Endothelial cell (in vitro differentiated cells): ENCODE results near the gene POLA2. TPM values are rescaled to one million over a fixed set of nuclear protein-coding genes. Genes with fewer than 3 reads are reported as not detected.
"Not testable (repeated sequence)": the region's sequence is repeated elsewhere in the genome, so short reads cannot be mapped to it uniquely, and the experiment has no call there.

Experiments used
- DNase-seq: peaks from one replicate; pipeline ENCODE4 v3.0.0; 2021; ENCODE audit warnings: low spot score
- H3K27ac Mint-ChIP-seq: one replicate; pipeline ENCODE4 v1.8.0; 2021; ENCODE audit warnings: mixed read lengths, inconsistent platforms; ENCODE audit not compliant: unreplicated experiment
- H3K27me3 Mint-ChIP-seq: one replicate; pipeline ENCODE4 v1.8.0; 2021; ENCODE audit warnings: mild to moderate bottlenecking, moderate library complexity, mixed read lengths, inconsistent platforms; ENCODE audit not compliant: unreplicated experiment
- H3K36me3 Mint-ChIP-seq: one replicate; pipeline ENCODE4 v1.8.0; 2021; ENCODE audit warnings: mild to moderate bottlenecking, low read depth, mixed read lengths, inconsistent platforms; ENCODE audit not compliant: unreplicated experiment
- H3K4me1 Mint-ChIP-seq: one replicate; pipeline ENCODE4 v1.8.0; 2021; ENCODE audit warnings: mild to moderate bottlenecking, mixed read lengths, inconsistent platforms; ENCODE audit not compliant: unreplicated experiment
- H3K4me3 Mint-ChIP-seq: one replicate; pipeline ENCODE4 v1.8.0; 2021; ENCODE audit warnings: mild to moderate bottlenecking, mixed read lengths, inconsistent platforms; ENCODE audit not compliant: unreplicated experiment
- H3K9me3 Mint-ChIP-seq: one replicate; pipeline ENCODE4 v1.8.0; 2021; ENCODE audit warnings: mixed read lengths, inconsistent platforms; ENCODE audit not compliant: unreplicated experiment
- total RNA-seq: library from RNA; stranded (reverse); fragmentation: NEBNext Ultra II Directional; extraction: Animal tissue kit (Norgen Biotek cat#: 25700); gene quantifications from one replicate; pipeline ENCODE4 v1.2.1, GENCODE V29; 2021; ENCODE audit not compliant: unreplicated experiment
- TF ChIP-seq, protein P1 (sequence below): fragments of 200-600 bp; sonication (generic); IDR thresholded peaks from one replicate; pipeline ENCODE4 v1.5.0; 2021; ENCODE audit warnings: antibody characterized with exemption; ENCODE audit not compliant: unreplicated experiment

The POLA2 gene
- total RNA-seq, 1 donor from 2014 or later, result 17.9 TPM

DNA sequence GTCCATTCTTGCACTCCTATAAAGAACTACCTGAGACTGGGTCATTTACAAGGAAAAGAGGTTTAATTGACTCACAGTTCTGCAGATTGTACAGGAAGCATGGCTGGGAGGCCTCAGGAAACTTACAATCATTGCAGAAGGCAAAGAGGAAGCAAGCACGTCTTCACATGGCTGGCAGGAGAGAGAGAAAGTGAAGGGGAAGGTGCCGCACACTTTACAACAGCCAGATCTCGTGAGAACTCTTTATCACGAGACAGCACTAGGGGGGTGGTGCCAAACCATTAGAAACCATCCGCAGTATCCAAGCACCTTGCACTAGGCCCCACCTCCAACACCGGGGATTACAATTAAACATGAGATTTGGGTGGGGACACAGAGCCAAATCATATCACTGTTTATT, 19.4 kb upstream of the POLA2 start:
- Mint-ChIP-seq H3K9me3 (no peaks in the 10 kb centered on the region), H3K36me3 (peaks cover 4% of the 10 kb centered on the region), H3K27ac (no peak overlapping the region), H3K4me1 (no peaks in the 10 kb centered on the region), H3K4me3 (peak overlapping the region; percentile 38), H3K27me3 (peaks cover 1% of the 10 kb centered on the region)
- DNase-seq, result no peak
- TF ChIP-seq, protein P1, sequence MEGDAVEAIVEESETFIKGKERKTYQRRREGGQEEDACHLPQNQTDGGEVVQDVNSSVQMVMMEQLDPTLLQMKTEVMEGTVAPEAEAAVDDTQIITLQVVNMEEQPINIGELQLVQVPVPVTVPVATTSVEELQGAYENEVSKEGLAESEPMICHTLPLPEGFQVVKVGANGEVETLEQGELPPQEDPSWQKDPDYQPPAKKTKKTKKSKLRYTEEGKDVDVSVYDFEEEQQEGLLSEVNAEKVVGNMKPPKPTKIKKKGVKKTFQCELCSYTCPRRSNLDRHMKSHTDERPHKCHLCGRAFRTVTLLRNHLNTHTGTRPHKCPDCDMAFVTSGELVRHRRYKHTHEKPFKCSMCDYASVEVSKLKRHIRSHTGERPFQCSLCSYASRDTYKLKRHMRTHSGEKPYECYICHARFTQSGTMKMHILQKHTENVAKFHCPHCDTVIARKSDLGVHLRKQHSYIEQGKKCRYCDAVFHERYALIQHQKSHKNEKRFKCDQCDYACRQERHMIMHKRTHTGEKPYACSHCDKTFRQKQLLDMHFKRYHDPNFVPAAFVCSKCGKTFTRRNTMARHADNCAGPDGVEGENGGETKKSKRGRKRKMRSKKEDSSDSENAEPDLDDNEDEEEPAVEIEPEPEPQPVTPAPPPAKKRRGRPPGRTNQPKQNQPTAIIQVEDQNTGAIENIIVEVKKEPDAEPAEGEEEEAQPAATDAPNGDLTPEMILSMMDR, result no peak

DNA sequence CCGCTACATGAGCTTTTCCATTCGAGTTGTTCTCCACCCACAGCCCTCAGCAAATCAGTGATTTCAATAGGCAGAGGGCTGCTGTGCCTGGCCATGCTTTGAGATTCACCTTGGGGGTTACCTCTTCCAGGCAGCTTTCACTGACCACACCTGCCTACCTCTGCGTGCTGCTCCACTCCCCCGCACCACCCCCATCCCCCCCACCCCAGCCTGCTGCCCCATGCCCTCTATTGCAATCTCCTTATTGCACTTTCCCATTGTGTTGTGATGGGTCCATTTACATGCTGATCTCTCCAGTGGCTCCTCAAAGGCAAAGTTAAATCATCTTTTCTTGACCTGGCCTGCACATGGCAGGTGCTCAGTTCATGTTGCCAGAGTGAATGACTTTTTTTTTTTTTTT, 18.0 kb upstream of the POLA2 start:
- peaks cover 4% of the 10 kb centered on the region for H3K36me3 Mint-ChIP-seq
- no peak for DNase-seq
- TF ChIP-seq, protein P1, result no peak
- H3K27me3 Mint-ChIP-seq, result peaks cover 1% of the 10 kb centered on the region
- no peak overlapping the region for H3K27ac Mint-ChIP-seq
- H3K4me3 Mint-ChIP-seq, result no peak overlapping the region
- no peaks in the 10 kb centered on the region for H3K9me3 Mint-ChIP-seq
- no peaks in the 10 kb centered on the region for H3K4me1 Mint-ChIP-seq

DNA sequence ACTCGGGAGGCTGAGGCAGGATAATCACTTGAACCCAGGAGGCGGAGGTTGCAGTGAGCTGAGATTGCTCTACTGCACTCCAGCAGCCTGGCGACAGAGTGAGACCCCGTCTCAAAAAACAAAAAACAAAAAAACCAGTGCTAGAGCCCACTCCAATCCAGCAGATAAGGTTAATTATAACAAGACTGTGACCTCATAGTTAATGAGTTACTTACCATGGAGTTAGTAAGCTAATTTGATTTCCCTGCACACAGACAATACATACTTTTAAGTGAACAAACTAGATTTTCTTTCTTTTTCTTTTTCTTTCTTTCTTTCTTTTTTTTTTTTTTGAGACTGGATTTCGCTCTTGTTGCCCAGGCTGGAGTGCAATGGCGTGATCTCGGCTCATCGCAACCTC, 16.7 kb upstream of the POLA2 start:
- not testable (repeated sequence) for H3K9me3 Mint-ChIP-seq, H3K36me3 Mint-ChIP-seq, H3K4me1 Mint-ChIP-seq, H3K4me3 Mint-ChIP-seq, DNase-seq, H3K27ac Mint-ChIP-seq, H3K27me3 Mint-ChIP-seq

DNA sequence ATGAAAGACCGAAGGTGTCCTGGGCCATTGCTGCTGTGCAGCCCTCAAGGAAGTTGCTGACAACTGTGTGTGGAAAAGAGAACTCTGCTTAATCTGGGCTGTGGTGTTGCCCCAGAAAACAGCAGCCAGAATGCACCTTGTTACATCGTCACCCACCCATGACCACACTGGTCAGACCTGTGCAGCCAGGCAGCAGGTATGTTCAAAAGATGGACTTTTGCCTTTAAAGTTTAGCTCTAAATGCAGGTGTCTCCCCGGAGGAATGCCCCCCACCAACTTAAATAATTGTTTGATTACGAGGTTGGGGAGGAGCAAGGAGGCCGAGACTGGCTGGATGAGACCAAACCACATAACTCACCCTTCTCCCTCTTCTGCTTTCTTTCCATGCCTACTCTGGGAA, 15.3 kb upstream of the POLA2 start:
- H3K4me3 Mint-ChIP-seq, result no peak overlapping the region
- no peak overlapping the region for H3K27ac Mint-ChIP-seq
- DNase-seq, result no peak
- TF ChIP-seq, protein P1, result no peak
- H3K9me3 Mint-ChIP-seq, result no peaks in the 10 kb centered on the region
- no peaks in the 10 kb centered on the region for H3K27me3 Mint-ChIP-seq
- H3K36me3 Mint-ChIP-seq, result peaks cover 4% of the 10 kb centered on the region
- no peaks in the 10 kb centered on the region for H3K4me1 Mint-ChIP-seq

DNA sequence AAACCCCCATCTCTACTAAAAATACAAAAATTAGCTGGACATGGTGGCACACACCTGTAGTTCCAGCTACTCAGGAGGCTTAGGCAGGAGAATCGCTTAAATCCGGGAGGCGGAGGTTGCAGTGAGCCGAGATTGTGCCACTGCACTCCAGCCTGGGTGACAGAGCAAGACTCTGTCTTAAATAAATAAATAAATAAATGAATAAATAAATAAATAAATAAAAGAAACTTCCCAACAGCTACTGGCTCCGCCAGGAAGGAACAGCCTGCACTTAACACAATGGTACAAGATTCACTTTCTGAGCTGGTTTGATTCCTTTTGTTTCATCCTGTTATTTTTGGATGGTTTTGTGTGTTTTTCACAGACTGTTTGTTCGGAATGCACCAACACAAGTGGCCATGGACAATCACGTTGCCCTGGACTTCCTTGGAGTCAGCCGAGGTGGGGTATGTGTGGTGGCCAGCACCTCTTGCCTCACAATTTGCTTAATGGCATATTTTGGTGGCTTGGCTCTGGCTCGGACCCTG, 13.5 kb upstream of the POLA2 start:
- not testable (repeated sequence) for H3K36me3 Mint-ChIP-seq, H3K27ac Mint-ChIP-seq, H3K27me3 Mint-ChIP-seq, DNase-seq, H3K4me1 Mint-ChIP-seq, H3K9me3 Mint-ChIP-seq, H3K4me3 Mint-ChIP-seq

DNA sequence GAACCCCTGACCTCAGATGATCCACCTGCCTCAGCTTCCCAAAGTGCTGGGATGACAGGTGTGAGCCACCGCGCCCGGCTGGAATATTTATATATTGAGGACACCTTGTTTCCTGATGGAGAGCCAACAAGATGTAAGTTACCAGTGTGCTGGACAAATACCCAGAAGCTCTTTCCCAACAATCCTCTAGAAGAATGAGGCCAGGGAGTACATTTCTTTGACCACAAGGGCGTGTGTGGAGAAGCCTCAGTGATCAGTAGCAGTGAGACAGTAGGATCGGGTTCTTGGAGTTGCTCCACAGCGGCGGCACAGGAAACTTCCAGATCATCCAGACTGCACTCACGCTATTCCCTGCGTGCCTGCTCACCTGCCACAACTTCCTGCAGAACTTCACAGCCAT, 10.3 kb upstream of the POLA2 start:
- Mint-ChIP-seq H3K36me3 (no peaks in the 10 kb centered on the region), H3K4me3 (no peak overlapping the region), H3K4me1 (no peaks in the 10 kb centered on the region), H3K27me3 (no peaks in the 10 kb centered on the region), H3K9me3 (no peaks in the 10 kb centered on the region), H3K27ac (no peak overlapping the region)
- TF ChIP-seq, protein P1, result no peak
- DNase-seq, result no peak
